ENCODE data around the gene FAM81B. TPM values are rescaled to one million over a fixed set of nuclear protein-coding genes. Genes with fewer than 3 reads are reported as not detected.

FAM81B gene
- polyA plus RNA-seq, 1 donor (not counting 4 experiments of a cell fraction or from before 2014, with no cell fraction given), result not detected

DNA sequence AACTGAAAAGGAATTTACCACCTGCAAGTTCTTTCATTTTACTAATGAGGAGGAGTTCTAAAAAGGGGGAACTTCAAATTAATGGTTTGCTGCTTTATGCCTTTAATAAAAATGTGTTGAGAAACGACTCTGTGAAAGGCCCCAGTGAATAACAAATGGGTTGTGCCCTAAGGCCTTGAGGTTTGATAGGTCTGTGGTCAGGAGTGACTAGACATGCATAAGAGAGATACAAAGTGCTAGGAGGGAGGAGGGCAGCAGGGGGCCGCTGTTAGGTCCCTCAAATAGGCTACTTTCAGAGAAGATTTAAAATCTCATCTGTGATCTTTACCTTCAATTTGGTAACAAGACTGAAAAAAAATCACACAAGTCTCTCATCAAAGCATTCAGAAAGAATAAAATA, 58.3 kb downstream of the FAM81B start:
- Histone ChIP-seq H3K4me2 (ENCODE audit: control insufficient read depth, extremely low read depth, insufficient read depth, low read depth, low read length) (no peak overlapping the region), H3K79me2 (ENCODE audit: control insufficient read depth, insufficient read depth, low read length) (no peaks in the 10 kb centered on the region), H3K4me3 (ENCODE audit: control insufficient read depth in 2 of 3, extremely low read depth in 1 of 3, insufficient read depth in 2 of 3, low read depth in 1 of 3, low read length in 3 of 3) (no peak overlapping the region), H3K27ac (ENCODE audit: control insufficient read depth, insufficient read depth, low read length) (no peak overlapping the region), H2AFZ (ENCODE audit: control insufficient read depth, low read length) (no peak overlapping the region), H3K4me1 (ENCODE audit: control insufficient read depth, extremely low read depth, insufficient read depth, low read length) (peaks cover 18% of the 10 kb centered on the region), H4K20me1 (ENCODE audit: control insufficient read depth, extremely low read depth, insufficient read depth, low read length) (no peaks in the 10 kb centered on the region), H3K9me1 (ENCODE audit: control insufficient read depth, extremely low read depth, insufficient read depth, low read length) (no peaks in the 10 kb centered on the region), H3K9ac (ENCODE audit: control insufficient read depth, extremely low read depth, insufficient read depth, low read length) (no peak overlapping the region), H3K27me3 (ENCODE audit: control insufficient read depth, extremely low read depth, insufficient read depth, low read length) (no peaks in the 10 kb centered on the region), H3K9me3 (ENCODE audit: control insufficient read depth, low read depth, low read length) (no peaks in the 10 kb centered on the region), H3K36me3 (ENCODE audit: control insufficient read depth in 2 of 2, extremely low read depth in 1 of 2, insufficient read depth in 2 of 2, low read length in 2 of 2) (no peaks in the 10 kb centered on the region)
- DNase-seq (ENCODE audit: low read depth, low spot score) (peak; percentile 4), FAIRE-seq (no peak)
- TF ChIP-seq, protein P1, sequence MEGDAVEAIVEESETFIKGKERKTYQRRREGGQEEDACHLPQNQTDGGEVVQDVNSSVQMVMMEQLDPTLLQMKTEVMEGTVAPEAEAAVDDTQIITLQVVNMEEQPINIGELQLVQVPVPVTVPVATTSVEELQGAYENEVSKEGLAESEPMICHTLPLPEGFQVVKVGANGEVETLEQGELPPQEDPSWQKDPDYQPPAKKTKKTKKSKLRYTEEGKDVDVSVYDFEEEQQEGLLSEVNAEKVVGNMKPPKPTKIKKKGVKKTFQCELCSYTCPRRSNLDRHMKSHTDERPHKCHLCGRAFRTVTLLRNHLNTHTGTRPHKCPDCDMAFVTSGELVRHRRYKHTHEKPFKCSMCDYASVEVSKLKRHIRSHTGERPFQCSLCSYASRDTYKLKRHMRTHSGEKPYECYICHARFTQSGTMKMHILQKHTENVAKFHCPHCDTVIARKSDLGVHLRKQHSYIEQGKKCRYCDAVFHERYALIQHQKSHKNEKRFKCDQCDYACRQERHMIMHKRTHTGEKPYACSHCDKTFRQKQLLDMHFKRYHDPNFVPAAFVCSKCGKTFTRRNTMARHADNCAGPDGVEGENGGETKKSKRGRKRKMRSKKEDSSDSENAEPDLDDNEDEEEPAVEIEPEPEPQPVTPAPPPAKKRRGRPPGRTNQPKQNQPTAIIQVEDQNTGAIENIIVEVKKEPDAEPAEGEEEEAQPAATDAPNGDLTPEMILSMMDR (optimal IDR thresholded peaks at IDR 0.05 in 1 of 3, IDR thresholded peaks at IDR 0.05 in 1 of 3, conservative IDR thresholded peaks at IDR 0.05 in 1 of 3; ENCODE audit: extremely low read depth in 1 of 3, insufficient read depth in 2 of 3, low read length in 3 of 3), result peak in 1 of 3 experiments; percentile 7
- no peak for TF ChIP-seq EZH2 (IDR thresholded peaks at IDR 0.05; ENCODE audit: low read length)
- dilution Hi-C loops (cut with MboI; ENCODE audit: extremely low pct_ligation_motif_present, low sequenced_read_pairs), result no loop called here

DNA sequence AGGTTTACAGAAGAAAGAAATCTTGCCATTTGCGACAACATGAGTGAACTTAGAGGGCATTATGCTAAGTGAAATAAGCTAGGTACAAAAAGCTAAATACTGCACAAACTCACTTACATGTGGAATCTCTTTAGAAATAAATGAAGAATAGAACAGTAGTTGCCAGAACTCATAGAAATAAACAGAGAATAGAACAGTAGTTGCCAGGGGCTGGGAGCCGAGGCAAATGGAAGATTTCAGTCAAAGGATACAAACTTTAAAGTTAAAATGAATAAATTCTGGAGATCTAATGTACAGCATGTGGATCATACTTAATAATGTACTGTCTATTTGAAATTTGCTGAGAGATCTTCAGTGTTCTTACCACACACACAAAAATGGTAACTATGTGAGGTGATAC, 63.4 kb downstream of the FAM81B start:
- H2AFZ ChIP-seq (ENCODE audit: control insufficient read depth, low read length), result no peak overlapping the region
- TF ChIP-seq, protein P1 (optimal IDR thresholded peaks at IDR 0.05 in 1 of 3, IDR thresholded peaks at IDR 0.05 in 1 of 3, conservative IDR thresholded peaks at IDR 0.05 in 1 of 3; ENCODE audit: extremely low read depth in 1 of 3, insufficient read depth in 2 of 3, low read length in 3 of 3), result no peak
- TF ChIP-seq EZH2 (IDR thresholded peaks at IDR 0.05; ENCODE audit: low read length), result no peak
- H3K79me2 ChIP-seq (ENCODE audit: control insufficient read depth, insufficient read depth, low read length), result no peaks in the 10 kb centered on the region
- H3K9ac ChIP-seq (ENCODE audit: control insufficient read depth, extremely low read depth, insufficient read depth, low read length), result no peak overlapping the region
- H3K27ac ChIP-seq (ENCODE audit: control insufficient read depth, insufficient read depth, low read length), result no peak overlapping the region
- DNase-seq (ENCODE audit: low read depth, low spot score), result no peak
- H3K4me3 ChIP-seq (ENCODE audit: control insufficient read depth in 2 of 3, extremely low read depth in 1 of 3, insufficient read depth in 2 of 3, low read depth in 1 of 3, low read length in 3 of 3), result no peak overlapping the region
- no peak overlapping the region for H3K4me2 ChIP-seq (ENCODE audit: control insufficient read depth, extremely low read depth, insufficient read depth, low read depth, low read length)
- H3K9me3 ChIP-seq (ENCODE audit: control insufficient read depth, low read depth, low read length), result no peaks in the 10 kb centered on the region
- no peaks in the 10 kb centered on the region for H4K20me1 ChIP-seq (ENCODE audit: control insufficient read depth, extremely low read depth, insufficient read depth, low read length)
- H3K36me3 ChIP-seq (ENCODE audit: control insufficient read depth in 2 of 2, extremely low read depth in 1 of 2, insufficient read depth in 2 of 2, low read length in 2 of 2), result no peaks in the 10 kb centered on the region
- H3K27me3 ChIP-seq (ENCODE audit: control insufficient read depth, extremely low read depth, insufficient read depth, low read length), result no peaks in the 10 kb centered on the region
- H3K4me1 ChIP-seq (ENCODE audit: control insufficient read depth, extremely low read depth, insufficient read depth, low read length), result no peaks in the 10 kb centered on the region
- dilution Hi-C loops (cut with MboI; ENCODE audit: extremely low pct_ligation_motif_present, low sequenced_read_pairs), result no loop called here
- H3K9me1 ChIP-seq (ENCODE audit: control insufficient read depth, extremely low read depth, insufficient read depth, low read length), result no peaks in the 10 kb centered on the region
- FAIRE-seq, result no peak
